ENCODE measurements around the gene IGF1R.

The IGF1R gene

DNA sequence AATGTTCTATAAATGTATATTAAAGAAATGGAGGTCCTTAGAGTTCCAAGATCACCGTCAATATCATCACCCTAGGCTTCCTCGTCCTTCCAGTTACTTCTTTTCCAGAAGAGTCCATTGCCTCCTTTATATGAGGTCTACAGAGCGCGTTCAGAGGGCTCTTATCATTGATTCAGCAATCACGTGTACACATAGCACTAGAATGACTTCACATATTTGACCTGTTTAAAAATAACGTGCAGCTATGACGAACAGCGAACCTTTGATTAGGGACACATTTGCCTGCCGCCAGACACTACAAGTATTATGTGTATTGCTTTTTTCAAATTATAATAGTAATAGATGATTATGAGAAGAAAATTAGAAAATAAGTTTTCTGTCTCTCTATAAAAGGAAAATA is 26.0 kb downstream of the IGF1R start:
- no peak overlapping the region for H3K4me2 ChIP-seq (ENCODE audit: insufficient read depth, low read length)
- no peak overlapping the region for H3K4me3 ChIP-seq (ENCODE audit: low read depth in 1 of 2, low read length in 2 of 2)
- H3K27ac ChIP-seq (ENCODE audit: low read length) = no peak overlapping the region
- no peaks in the 10 kb centered on the region for H3K4me1 ChIP-seq (ENCODE audit: insufficient read depth, low read length)
- H3K27me3 ChIP-seq (ENCODE audit: insufficient read depth, low read length, poor library complexity) = no peaks in the 10 kb centered on the region
- no peak overlapping the region for H3K9ac ChIP-seq (ENCODE audit: low read depth, low read length)
- DNase-seq = no peak
- H2AFZ ChIP-seq (ENCODE audit: low read depth, low read length) = no peak overlapping the region
- no peak for ATAC-seq (ENCODE audit: insufficient read depth, low read depth)
- no peak for TF ChIP-seq EZH2 (IDR thresholded peaks at IDR 0.05; ENCODE audit: borderline replicate concordance, low read depth, low read length, severe bottlenecking)
- TF ChIP-seq, protein P1, sequence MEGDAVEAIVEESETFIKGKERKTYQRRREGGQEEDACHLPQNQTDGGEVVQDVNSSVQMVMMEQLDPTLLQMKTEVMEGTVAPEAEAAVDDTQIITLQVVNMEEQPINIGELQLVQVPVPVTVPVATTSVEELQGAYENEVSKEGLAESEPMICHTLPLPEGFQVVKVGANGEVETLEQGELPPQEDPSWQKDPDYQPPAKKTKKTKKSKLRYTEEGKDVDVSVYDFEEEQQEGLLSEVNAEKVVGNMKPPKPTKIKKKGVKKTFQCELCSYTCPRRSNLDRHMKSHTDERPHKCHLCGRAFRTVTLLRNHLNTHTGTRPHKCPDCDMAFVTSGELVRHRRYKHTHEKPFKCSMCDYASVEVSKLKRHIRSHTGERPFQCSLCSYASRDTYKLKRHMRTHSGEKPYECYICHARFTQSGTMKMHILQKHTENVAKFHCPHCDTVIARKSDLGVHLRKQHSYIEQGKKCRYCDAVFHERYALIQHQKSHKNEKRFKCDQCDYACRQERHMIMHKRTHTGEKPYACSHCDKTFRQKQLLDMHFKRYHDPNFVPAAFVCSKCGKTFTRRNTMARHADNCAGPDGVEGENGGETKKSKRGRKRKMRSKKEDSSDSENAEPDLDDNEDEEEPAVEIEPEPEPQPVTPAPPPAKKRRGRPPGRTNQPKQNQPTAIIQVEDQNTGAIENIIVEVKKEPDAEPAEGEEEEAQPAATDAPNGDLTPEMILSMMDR (IDR thresholded peaks at IDR 0.05; ENCODE audit: borderline replicate concordance, extremely low read depth, low read length, poor library complexity, severe bottlenecking) = no peak
- no peaks in the 10 kb centered on the region for H3K9me3 ChIP-seq (ENCODE audit: insufficient read depth, low read length, severe bottlenecking)
- H3K36me3 ChIP-seq (ENCODE audit: insufficient read depth, low read length) = no peaks in the 10 kb centered on the region
- peaks cover 40% of the 10 kb centered on the region for H4K20me1 ChIP-seq (ENCODE audit: insufficient read depth, low read length)
- H3K79me2 ChIP-seq (ENCODE audit: insufficient read depth, low read length) = peaks cover 82% of the 10 kb centered on the region

DNA sequence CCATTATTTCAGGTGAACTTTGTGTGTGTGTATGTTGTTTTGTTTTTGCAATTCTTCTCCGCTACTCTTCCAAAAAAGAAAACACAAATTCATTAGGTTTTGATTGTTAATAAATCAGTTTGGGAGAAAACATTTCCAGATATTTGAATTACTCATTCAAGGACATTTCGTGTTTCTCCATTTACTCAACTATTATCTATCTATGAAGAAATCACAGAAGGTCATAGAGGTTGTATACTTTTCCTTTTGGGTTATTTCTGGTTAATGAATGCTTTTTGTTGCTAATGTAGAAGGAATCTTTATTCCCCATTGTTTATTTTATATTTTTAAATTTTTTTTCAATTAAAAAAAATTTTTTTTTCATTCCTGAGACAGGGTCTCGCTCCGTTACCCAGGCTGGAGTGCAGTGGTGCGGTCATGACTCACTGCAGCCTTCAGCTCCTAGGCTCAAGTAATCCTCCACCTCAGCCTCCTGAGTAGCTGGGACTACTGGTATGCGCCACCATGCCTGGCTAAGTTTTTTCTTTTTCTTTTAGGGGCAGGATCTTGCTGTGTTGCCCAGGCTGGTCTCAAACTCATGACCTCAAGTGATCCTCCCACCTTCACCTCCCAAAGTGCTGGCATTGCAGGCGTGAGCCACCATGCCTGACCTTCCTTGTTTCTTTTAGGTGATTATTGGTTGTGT is 28.4 kb downstream of the IGF1R start:
- H3K27me3 ChIP-seq (ENCODE audit: insufficient read depth, low read length, poor library complexity) = no peaks in the 10 kb centered on the region
- H3K79me2 ChIP-seq (ENCODE audit: insufficient read depth, low read length) = peaks cover 76% of the 10 kb centered on the region
- no peak overlapping the region for H3K9ac ChIP-seq (ENCODE audit: low read depth, low read length)
- no peak overlapping the region for H3K4me3 ChIP-seq (ENCODE audit: low read depth in 1 of 2, low read length in 2 of 2)
- no peak for TF ChIP-seq EZH2 (IDR thresholded peaks at IDR 0.05; ENCODE audit: borderline replicate concordance, low read depth, low read length, severe bottlenecking)
- TF ChIP-seq, protein P1 (IDR thresholded peaks at IDR 0.05; ENCODE audit: borderline replicate concordance, extremely low read depth, low read length, poor library complexity, severe bottlenecking) = no peak
- no peaks in the 10 kb centered on the region for H3K9me3 ChIP-seq (ENCODE audit: insufficient read depth, low read length, severe bottlenecking)
- no peak overlapping the region for H3K27ac ChIP-seq (ENCODE audit: low read length)
- H2AFZ ChIP-seq (ENCODE audit: low read depth, low read length) = no peak overlapping the region
- H3K4me1 ChIP-seq (ENCODE audit: insufficient read depth, low read length) = no peaks in the 10 kb centered on the region
- DNase-seq = no peak
- H3K36me3 ChIP-seq (ENCODE audit: insufficient read depth, low read length) = no peaks in the 10 kb centered on the region
- H4K20me1 ChIP-seq (ENCODE audit: insufficient read depth, low read length) = peaks cover 37% of the 10 kb centered on the region
- H3K4me2 ChIP-seq (ENCODE audit: insufficient read depth, low read length) = no peak overlapping the region
- ATAC-seq (ENCODE audit: insufficient read depth, low read depth) = no peak

- no peaks in the 10 kb centered on the region for H3K9me3 ChIP-seq (ENCODE audit: insufficient read depth, low read length, severe bottlenecking)
- peaks cover 79% of the 10 kb centered on the region for H3K79me2 ChIP-seq (ENCODE audit: insufficient read depth, low read length)
- H3K27ac ChIP-seq (ENCODE audit: low read length) = no peak overlapping the region
- no peak overlapping the region for H2AFZ ChIP-seq (ENCODE audit: low read depth, low read length)
- DNase-seq (no peak), ATAC-seq (ENCODE audit: insufficient read depth, low read depth) (no peak)
- peaks cover 42% of the 10 kb centered on the region for H4K20me1 ChIP-seq (ENCODE audit: insufficient read depth, low read length)
- H3K36me3 ChIP-seq (ENCODE audit: insufficient read depth, low read length) = no peaks in the 10 kb centered on the region
- no peaks in the 10 kb centered on the region for H3K4me1 ChIP-seq (ENCODE audit: insufficient read depth, low read length)
- H3K4me2 ChIP-seq (ENCODE audit: insufficient read depth, low read length) = no peak overlapping the region
- H3K9ac ChIP-seq (ENCODE audit: low read depth, low read length) = no peak overlapping the region
- no peak overlapping the region for H3K4me3 ChIP-seq (ENCODE audit: low read depth in 1 of 2, low read length in 2 of 2)
- TF ChIP-seq, protein P1 (IDR thresholded peaks at IDR 0.05; ENCODE audit: borderline replicate concordance, extremely low read depth, low read length, poor library complexity, severe bottlenecking) = no peak
- TF ChIP-seq EZH2 (IDR thresholded peaks at IDR 0.05; ENCODE audit: borderline replicate concordance, low read depth, low read length, severe bottlenecking) = no peak
- no peaks in the 10 kb centered on the region for H3K27me3 ChIP-seq (ENCODE audit: insufficient read depth, low read length, poor library complexity)
Observed at GRCh38 chr15:98677345-98678059, 29.2 kb downstream of the IGF1R start.

Measured in DND-41 (cell line).